Adrenal gland (tissue), 12 donors: Measurements from ENCODE around the gene GPHN. TPM values are rescaled to one million over a fixed set of nuclear protein-coding genes. Genes with fewer than 3 reads are reported as not detected.

Experiments used
- DNase-seq, 7 donors: peaks; one replicate each; pipeline ENCODE4 v3.0.0-alpha.2; 2019 to 2020
- H3K27ac ChIP-seq, 5 donors: fragments of 200-600 bp; sonication (generic) in 4 of 5; 1 replicate in 3 of 5; 2 replicates in 2 of 5; pipeline versions ENCODE4 v1.5.1 to v1.8.0; 2016 to 2020; ENCODE audit warnings: mild to moderate bottlenecking in 1 of 5
- H3K27me3 ChIP-seq: fragments of 200-600 bp; 2 replicates; pipeline ENCODE4 v1.8.0; 2021
- H3K36me3 ChIP-seq, 2 donors: fragments of 200-600 bp; replicated peaks in 1 of 2; 1 replicate in 1 of 2; 2 replicates in 1 of 2; pipeline versions ENCODE4 v1.5.1 to v1.8.0; 2018 to 2022
- H3K4me1 ChIP-seq, 2 donors: fragments of 200-600 bp; replicated peaks in 1 of 2; 1 replicate in 1 of 2; 2 replicates in 1 of 2; pipeline versions ENCODE4 v1.5.1 to v1.8.0; 2018 to 2021
- H3K4me3 ChIP-seq, 4 donors: fragments of 200-600 bp; sonication (generic) in 3 of 4; one replicate each; pipeline ENCODE4 v1.5.1; 2016 to 2018
- H3K9me3 ChIP-seq, 3 donors: fragments of 200-600 bp; sonication (generic) in 1 of 3; replicated peaks in 1 of 3; 1 replicate in 2 of 3; 2 replicates in 1 of 3; pipeline versions ENCODE4 v1.5.1 to v1.8.0; 2016 to 2021
- CTCF ChIP-seq, 6 experiments: fragments of 450-650 bp in 4 of 6; fragments of 200-600 bp in 2 of 6; sonication (generic) in 1 of 6; IDR thresholded peaks; 1 replicate in 5 of 6; 2 replicates in 1 of 6; pipeline versions ENCODE4 v1.5.1 to v1.8.0; 2016 to 2021; ENCODE audit warnings: antibody characterized with exemption in 6 of 6, mild to moderate bottlenecking in 2 of 6, moderate library complexity in 1 of 6
- POLR2A ChIP-seq, 2 donors: fragments of 450-650 bp; IDR thresholded peaks; one replicate each; pipeline ENCODE4 v1.6.1; 2017; ENCODE audit warnings: antibody characterized with exemption in 2 of 2, mild to moderate bottlenecking in 2 of 2, moderate library complexity in 1 of 2
- WGBS, 4 donors: extraction: QIAGEN DNeasy Blood & Tissue Kit in 2 of 4; methylation state at CpG; one replicate each; pipeline versions ENCODE4 v1.1.5 to v1.1.7; 2013 to 2017; 5-methylcytosine and 5-hydroxymethylcytosine counted together
- intact Hi-C, 2 donors: fragments of 100-400 bp; cut with DNase I; formaldehyde crosslinking; loops; one replicate each; pipeline versions ENCODE4 v1.14.1 to v1.15.0; 2022 to 2023
- polyA plus RNA-seq, 3 donors: library from polyadenylated mRNA; stranded (reverse); fragments of 200-250 nt in 2 of 3; fragments of 350-450 nt in 1 of 3; fragmentation: Illumina TruSeq in 1 of 3; extraction: RNeasy Lipid Tissue Mini Kit (QIAGEN cat#74804) in 1 of 3; gene quantifications; one replicate each; pipeline ENCODE4 v1.2.3, GENCODE V29; 2013 to 2014
- total RNA-seq, 9 donors: library from RNA; depleted of rRNA in 4 of 9; stranded (reverse); fragments of >200 nt in 4 of 9; fragments of 120-200 nt in 1 of 9; fragmentation: NEBNext Ultra II Directional in 1 of 9; extraction: Animal tissue kit (Norgen Biotek cat#: 25700) in 1 of 9; gene quantifications; one replicate each; pipeline versions ENCODE4 v1.1.0 to v1.2.4, GENCODE V29; 2013 to 2023
- donor health status: healthy with polysubstance abuse.
- donor health status: Bipolar disorder and iron deficiency.
- donor health status: DM: yes; HTN: yes; CAD: no.
- donor health status: DM: no; HTN: no; CAD: no.
- donor health status: DM: no; HTN: no; CAD: no.
- donor health status: DM: yes; HTN: yes; CAD: no.

The GPHN gene
- total and polyA plus RNA-seq, 12 donors, result 12.5 to 41.0 (median 24.0) TPM

GRCh38 chr14:66508547-66508845, 549 bp downstream of the GPHN start:
- Histone ChIP-seq H3K27ac (peak overlapping the region; percentile 10 to 96 (median 90)), H3K36me3 (no peaks in the 10 kb centered on the region), H3K4me1 (peaks cover 0 to 19% of the 10 kb centered on the region in 2 donors), H3K9me3 (no peaks in the 10 kb centered on the region), H3K27me3 (no peaks in the 10 kb centered on the region), H3K4me3 (peak overlapping the region; percentile 55 to 90 (median 70))
- no peak for DNase-seq
- 0% methylated on average over 7 to 19 of the region's 19 CpGs; no CpG with 5 or more reads in 1 of the 4 donors for whole genome bisulfite sequencing, 4 donors
- intact Hi-C loops, result no loop called here
- TF ChIP-seq POLR2A (IDR thresholded peaks at IDR 0.05) (no peak), CTCF (IDR thresholded peaks at IDR 0.05) (no peak)

GRCh38 chr14:66508846-66509621, 1.1 kb downstream of the GPHN start:
- intact Hi-C loops, result no loop called here
- peak; percentile 25 to 63 (median 39) for DNase-seq
- Histone ChIP-seq H3K36me3 (no peaks in the 10 kb centered on the region), H3K9me3 (no peaks in the 10 kb centered on the region), H3K4me1 (peaks cover 5 to 25% of the 10 kb centered on the region in 2 donors), H3K4me3 (peak overlapping the region; percentile 55 to 90 (median 70)), H3K27ac (peak overlapping the region; percentile 10 to 96 (median 90)), H3K27me3 (no peaks in the 10 kb centered on the region)
- 0 to 2% (median 1%) methylated on average over 20 to 57 of the region's 57 CpGs for WGBS, 4 donors
- TF ChIP-seq CTCF (IDR thresholded peaks at IDR 0.05) (no peak), POLR2A (IDR thresholded peaks at IDR 0.05) (peak in 1 of 2 donors; percentile 25)

GRCh38 chr14:66509874-66510273, 1.9 kb downstream of the GPHN start:
- no peaks in the 10 kb centered on the region for H3K27me3 ChIP-seq
- TF ChIP-seq POLR2A (IDR thresholded peaks at IDR 0.05) (no peak), CTCF (IDR thresholded peaks at IDR 0.05) (no peak)
- WGBS, 4 donors, result 49 to 54% (median 50%) methylated on average over 4 of the region's 4 CpGs

GRCh38 chr14:66511849-66512248, 3.9 kb downstream of the GPHN start:
- DNase-seq, result no peak
- intact Hi-C loops, result no loop called here
- no peak for TF ChIP-seq POLR2A (IDR thresholded peaks at IDR 0.05)
- no peak for TF ChIP-seq CTCF (IDR thresholded peaks at IDR 0.05)
- WGBS, 4 donors, result 84 to 98% (median 92%) methylated on average over 1 of the region's 1 CpG
- H3K36me3 ChIP-seq, result no peaks in the 10 kb centered on the region
- H3K27me3 ChIP-seq, result no peaks in the 10 kb centered on the region
- no peak overlapping the region for H3K4me3 ChIP-seq
- no peak overlapping the region for H3K27ac ChIP-seq
- H3K4me1 ChIP-seq, result peaks cover 5 to 33% of the 10 kb centered on the region in 2 donors
- no peaks in the 10 kb centered on the region for H3K9me3 ChIP-seq

More at GRCh38 chr14:66509874-66510273, 1.9 kb downstream of the GPHN start:
- Histone ChIP-seq H3K36me3 (no peaks in the 10 kb centered on the region), H3K4me1 (peaks cover 5 to 33% of the 10 kb centered on the region in 2 donors), H3K27ac (no peak overlapping the region), H3K4me3 (peak overlapping the region in 1 of 4 donors; percentile 72), H3K9me3 (no peaks in the 10 kb centered on the region)
- intact Hi-C loops, result no loop called here
- DNase-seq, result no peak
